Testis (tissue), 3 donors: ENCODE measurements around the gene FYN. TPM values are rescaled to one million over a fixed set of nuclear protein-coding genes. Genes with fewer than 3 reads are reported as not detected.

Experiments used
- DNase-seq: peaks from one replicate; pipeline ENCODE4 v3.0.0-alpha.2; 2019
- H3K27ac ChIP-seq, 2 donors: fragments of 200-600 bp; sonication (generic); one replicate each; pipeline ENCODE4 v1.5.1; 2019
- H3K27me3 ChIP-seq: fragments of 200-600 bp; sonication (generic); one replicate; pipeline ENCODE4 v1.5.1; 2019
- H3K36me3 ChIP-seq: fragments of 200-600 bp; sonication (generic); one replicate; pipeline ENCODE4 v1.5.1; 2017; ENCODE audit warnings: low read depth; ENCODE audit errors: missing control alignments
- H3K4me1 ChIP-seq: fragments of 200-600 bp; sonication (generic); one replicate; pipeline ENCODE4 v1.5.1; 2019
- H3K4me3 ChIP-seq, 2 donors: fragments of 200-600 bp; sonication (generic); one replicate each; pipeline ENCODE4 v1.5.1; 2017 to 2019
- H3K9me3 ChIP-seq: fragments of 200-600 bp; sonication (generic); one replicate; pipeline ENCODE4 v1.5.1; 2017
- POLR2A ChIP-seq: fragments of 450-650 bp; IDR thresholded peaks from one replicate; pipeline ENCODE4 v1.6.1; 2017; ENCODE audit warnings: antibody characterized with exemption, mild to moderate bottlenecking, moderate library complexity
- WGBS, 2 donors: methylation state at CpG; one replicate each; pipeline ENCODE4 v1.1.5; 2018; 5-methylcytosine and 5-hydroxymethylcytosine counted together
- intact Hi-C: fragments of 100-400 bp; cut with DNase I; formaldehyde crosslinking; loops from one replicate; pipeline ENCODE4 v1.15.1; 2023; ENCODE audit warnings: low total_unique reads
- polyA plus RNA-seq: library from polyadenylated mRNA; stranded (reverse); fragments of 350-450 nt; fragmentation: Illumina TruSeq; extraction: RNeasy Lipid Tissue Mini Kit (QIAGEN cat#74804); gene quantifications from one replicate; pipeline ENCODE4 v1.2.3, GENCODE V29; 2014; ENCODE audit warnings: low read depth, low replicate concordance; ENCODE audit not compliant: insufficient read depth
- total RNA-seq, 2 donors: library from RNA; depleted of rRNA; stranded (reverse); fragments of >200 nt; gene quantifications; one replicate each; pipeline ENCODE4 v1.2.3, GENCODE V29; 2016
- TF ChIP-seq, protein P1 (sequence below), 3 experiments: fragments of 450-650 bp in 2 of 3; fragments of 200-600 bp in 1 of 3; sonication (generic) in 1 of 3; IDR thresholded peaks; one replicate each; pipeline ENCODE4 v1.5.1; 2016 to 2019; ENCODE audit warnings: antibody characterized with exemption in 3 of 3, mild to moderate bottlenecking in 2 of 3, moderate library complexity in 1 of 3

Gene FYN
- total and polyA plus RNA-seq, 3 donors from 2014 or later = 74.0 to 145 (median 104) TPM

DNA sequence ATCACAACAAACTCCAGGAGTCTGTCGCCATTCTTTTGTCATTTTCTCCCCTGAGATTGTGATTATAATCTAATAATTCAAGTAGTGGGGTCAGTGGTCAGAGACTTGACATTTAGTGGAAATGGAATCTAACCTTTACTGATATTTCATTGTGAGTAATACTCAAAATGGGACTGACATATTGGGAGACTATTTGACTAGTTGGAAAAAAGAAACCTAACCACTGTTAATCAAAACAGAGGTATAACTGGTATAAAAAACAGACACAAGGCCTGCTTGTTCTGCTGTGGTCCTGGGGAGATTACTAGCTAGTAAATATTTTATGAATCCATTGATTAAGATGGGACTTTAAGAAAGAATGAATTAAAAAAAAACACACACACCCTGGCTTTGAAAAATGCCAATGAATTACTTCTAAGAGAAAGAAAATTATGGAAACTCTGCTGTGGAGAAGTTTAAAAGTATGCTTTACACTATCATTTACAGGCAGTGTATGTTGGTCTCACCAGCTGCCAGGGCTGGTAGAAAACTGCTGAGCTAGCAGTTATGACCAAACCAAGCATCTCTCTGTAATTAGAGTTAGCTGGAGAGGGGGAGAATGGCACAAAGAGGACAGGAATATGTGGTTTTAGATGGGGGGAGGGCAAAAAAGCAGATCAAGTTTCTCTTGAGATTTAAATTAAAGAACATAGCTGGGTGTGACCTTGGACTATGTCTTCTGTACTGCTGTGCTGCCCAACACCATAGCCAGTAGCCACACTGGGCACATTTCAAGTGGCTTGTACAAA, 103.7 kb downstream of the FYN start:
- no peaks in the 10 kb centered on the region for H3K27me3 ChIP-seq
- WGBS, 2 donors = 83 to 94% methylated on average over 1 of the region's 1 CpG
- intact Hi-C loops = no loop called here
- DNase-seq = no peak
- H3K4me3 ChIP-seq = no peak overlapping the region
- H3K4me1 ChIP-seq = no peaks in the 10 kb centered on the region
- H3K36me3 ChIP-seq = no peaks in the 10 kb centered on the region
- no peaks in the 10 kb centered on the region for H3K9me3 ChIP-seq
- no peak overlapping the region for H3K27ac ChIP-seq
- TF ChIP-seq, protein P1, sequence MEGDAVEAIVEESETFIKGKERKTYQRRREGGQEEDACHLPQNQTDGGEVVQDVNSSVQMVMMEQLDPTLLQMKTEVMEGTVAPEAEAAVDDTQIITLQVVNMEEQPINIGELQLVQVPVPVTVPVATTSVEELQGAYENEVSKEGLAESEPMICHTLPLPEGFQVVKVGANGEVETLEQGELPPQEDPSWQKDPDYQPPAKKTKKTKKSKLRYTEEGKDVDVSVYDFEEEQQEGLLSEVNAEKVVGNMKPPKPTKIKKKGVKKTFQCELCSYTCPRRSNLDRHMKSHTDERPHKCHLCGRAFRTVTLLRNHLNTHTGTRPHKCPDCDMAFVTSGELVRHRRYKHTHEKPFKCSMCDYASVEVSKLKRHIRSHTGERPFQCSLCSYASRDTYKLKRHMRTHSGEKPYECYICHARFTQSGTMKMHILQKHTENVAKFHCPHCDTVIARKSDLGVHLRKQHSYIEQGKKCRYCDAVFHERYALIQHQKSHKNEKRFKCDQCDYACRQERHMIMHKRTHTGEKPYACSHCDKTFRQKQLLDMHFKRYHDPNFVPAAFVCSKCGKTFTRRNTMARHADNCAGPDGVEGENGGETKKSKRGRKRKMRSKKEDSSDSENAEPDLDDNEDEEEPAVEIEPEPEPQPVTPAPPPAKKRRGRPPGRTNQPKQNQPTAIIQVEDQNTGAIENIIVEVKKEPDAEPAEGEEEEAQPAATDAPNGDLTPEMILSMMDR (IDR thresholded peaks at IDR 0.05) = no peak
- TF ChIP-seq POLR2A = no peak

DNA sequence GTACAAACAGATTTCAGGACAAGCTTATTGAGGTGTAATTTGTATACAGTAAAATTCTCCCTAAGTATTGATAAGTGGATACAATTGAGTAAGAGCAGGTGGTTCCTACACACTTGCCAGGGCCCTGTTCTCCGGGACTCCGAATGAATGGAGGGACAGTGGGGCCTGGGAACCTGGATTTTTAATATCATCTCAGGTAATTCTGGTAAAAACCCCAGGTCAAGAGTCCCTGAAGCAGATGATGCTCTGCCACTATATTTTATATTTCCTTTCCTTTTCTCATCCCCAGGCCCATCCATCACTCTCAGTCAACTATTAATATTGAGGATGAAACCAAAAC, 104.9 kb downstream of the FYN start:
- Histone ChIP-seq H3K4me3 (no peak overlapping the region), H3K36me3 (no peaks in the 10 kb centered on the region), H3K9me3 (no peaks in the 10 kb centered on the region), H3K27ac (no peak overlapping the region), H3K4me1 (no peaks in the 10 kb centered on the region), H3K27me3 (no peaks in the 10 kb centered on the region)
- TF ChIP-seq POLR2A = no peak
- TF ChIP-seq, protein P1 (IDR thresholded peaks at IDR 0.05) = no peak
- 95 to 98% methylated on average over 2 of the region's 2 CpGs for WGBS, 2 donors
- intact Hi-C loops = no loop called here
- no peak for DNase-seq

DNA sequence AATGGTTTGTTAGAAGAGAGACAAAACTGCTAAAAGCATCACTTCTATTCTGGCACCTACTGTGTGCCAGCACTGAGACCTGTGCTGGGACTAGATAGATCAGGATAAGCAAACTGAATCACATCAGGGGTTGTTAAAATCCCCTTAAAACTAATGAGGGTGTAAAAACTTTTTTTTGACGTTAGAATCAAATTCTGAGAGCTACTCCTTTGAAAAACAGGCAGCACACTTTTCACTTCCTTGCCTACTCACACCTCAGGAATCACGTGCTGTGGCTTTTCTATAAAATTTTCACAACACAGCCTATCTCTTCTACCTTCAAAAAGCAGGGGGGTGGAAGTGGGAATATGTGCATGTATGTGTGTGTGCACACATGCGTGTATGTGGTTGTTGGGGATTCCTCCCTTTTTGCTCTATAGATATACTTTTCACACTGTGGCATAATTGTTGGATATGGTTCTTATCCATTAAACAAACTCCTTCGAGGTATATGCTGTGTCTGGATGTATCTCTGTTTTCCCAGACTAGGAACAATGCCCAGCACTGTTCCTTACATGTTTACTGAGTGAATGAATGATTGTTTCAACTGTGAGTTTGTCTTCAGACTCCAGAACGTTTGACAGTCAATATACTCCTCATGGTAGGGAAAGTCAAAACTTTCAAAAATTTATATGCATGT, 105.4 kb downstream of the FYN start:
- DNase-seq = no peak
- Histone ChIP-seq H3K4me1 (no peaks in the 10 kb centered on the region), H3K9me3 (no peaks in the 10 kb centered on the region), H3K36me3 (no peaks in the 10 kb centered on the region), H3K27ac (no peak overlapping the region), H3K27me3 (no peaks in the 10 kb centered on the region), H3K4me3 (no peak overlapping the region)
- 67 to 77% methylated on average over 5 of the region's 5 CpGs for WGBS, 2 donors
- no peak for TF ChIP-seq POLR2A
- TF ChIP-seq, protein P1 (IDR thresholded peaks at IDR 0.05) = no peak
- intact Hi-C loops = no loop called here

DNA sequence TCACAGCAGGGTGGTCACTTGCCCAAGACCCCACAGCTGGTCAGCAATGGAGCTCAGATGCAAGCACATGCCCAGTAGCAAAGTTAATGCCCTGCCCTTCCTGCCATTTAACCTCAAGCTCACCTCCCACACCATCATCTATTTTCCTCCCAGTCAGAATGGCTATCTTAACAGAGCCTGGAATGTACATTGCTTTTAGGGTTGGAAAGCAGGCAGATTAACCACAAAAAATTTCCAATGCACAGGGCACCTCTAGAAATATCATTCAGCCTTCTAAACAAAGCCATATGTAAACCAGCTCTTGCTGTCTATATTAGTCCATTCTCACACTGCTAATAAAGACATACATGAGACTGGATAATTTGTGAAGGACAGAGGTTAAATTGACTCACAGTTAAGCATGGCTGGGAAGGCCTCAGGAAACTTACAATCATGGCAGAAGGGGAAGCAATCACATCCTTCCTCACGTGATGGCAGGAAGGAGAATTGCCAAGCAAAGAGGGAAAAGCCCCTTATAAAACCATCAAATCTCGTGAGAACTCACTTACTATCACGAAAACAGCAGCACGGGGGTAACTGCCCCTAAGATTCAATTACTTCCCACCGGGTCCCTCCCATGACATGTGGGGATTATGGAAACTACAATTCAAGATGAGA, 106.9 kb downstream of the FYN start:
- Histone ChIP-seq H3K4me1 (no peaks in the 10 kb centered on the region), H3K36me3 (no peaks in the 10 kb centered on the region), H3K9me3 (no peaks in the 10 kb centered on the region), H3K4me3 (no peak overlapping the region), H3K27me3 (no peaks in the 10 kb centered on the region), H3K27ac (no peak overlapping the region)
- no peak for DNase-seq
- TF ChIP-seq POLR2A = no peak
- TF ChIP-seq, protein P1 (IDR thresholded peaks at IDR 0.05) = no peak
- WGBS, 2 donors = 68 to 86% methylated on average over 5 of the region's 5 CpGs
- intact Hi-C loops = no loop called here
